ENCODE data around the gene CYP17A1. TPM values are rescaled to one million over a fixed set of nuclear protein-coding genes. Genes with fewer than 3 reads are reported as not detected.
"Not testable (repeated sequence)": the region's sequence is repeated elsewhere in the genome, so short reads cannot be mapped to it uniquely, and the experiment has no call there.

CYP17A1 gene
- total RNA-seq, 1 donor from 2014 or later = not detected

GRCh38 chr10:102824664-102825063, 12.5 kb downstream of the CYP17A1 start:
- TF ChIP-seq, protein P1, sequence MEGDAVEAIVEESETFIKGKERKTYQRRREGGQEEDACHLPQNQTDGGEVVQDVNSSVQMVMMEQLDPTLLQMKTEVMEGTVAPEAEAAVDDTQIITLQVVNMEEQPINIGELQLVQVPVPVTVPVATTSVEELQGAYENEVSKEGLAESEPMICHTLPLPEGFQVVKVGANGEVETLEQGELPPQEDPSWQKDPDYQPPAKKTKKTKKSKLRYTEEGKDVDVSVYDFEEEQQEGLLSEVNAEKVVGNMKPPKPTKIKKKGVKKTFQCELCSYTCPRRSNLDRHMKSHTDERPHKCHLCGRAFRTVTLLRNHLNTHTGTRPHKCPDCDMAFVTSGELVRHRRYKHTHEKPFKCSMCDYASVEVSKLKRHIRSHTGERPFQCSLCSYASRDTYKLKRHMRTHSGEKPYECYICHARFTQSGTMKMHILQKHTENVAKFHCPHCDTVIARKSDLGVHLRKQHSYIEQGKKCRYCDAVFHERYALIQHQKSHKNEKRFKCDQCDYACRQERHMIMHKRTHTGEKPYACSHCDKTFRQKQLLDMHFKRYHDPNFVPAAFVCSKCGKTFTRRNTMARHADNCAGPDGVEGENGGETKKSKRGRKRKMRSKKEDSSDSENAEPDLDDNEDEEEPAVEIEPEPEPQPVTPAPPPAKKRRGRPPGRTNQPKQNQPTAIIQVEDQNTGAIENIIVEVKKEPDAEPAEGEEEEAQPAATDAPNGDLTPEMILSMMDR (conservative IDR thresholded peaks at IDR 0.05; ENCODE audit: low read depth, low read length) = no peak
- no peak overlapping the region for H3K4me3 ChIP-seq (ENCODE audit: low read depth, low read length)
- no peak for DNase-seq (ENCODE audit: low read depth)

DNA sequence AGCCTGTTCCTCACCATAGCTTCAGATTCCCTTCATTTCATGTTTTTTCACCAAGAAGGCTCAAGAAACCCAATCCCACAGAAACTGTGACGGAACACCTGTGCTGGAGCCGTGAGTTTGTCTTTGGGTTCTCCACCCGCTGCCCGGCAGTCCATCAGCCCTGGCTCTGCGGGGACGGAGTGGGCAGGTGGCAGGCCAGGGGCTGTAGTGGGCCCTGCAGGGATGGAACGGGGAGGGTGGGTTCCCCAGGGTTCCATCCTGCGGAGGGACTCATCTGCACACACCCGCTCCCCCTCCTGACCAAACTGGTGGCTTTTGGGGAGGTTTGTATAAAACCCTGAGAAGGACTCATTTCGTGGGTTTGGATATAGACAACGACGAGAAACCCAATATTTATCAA, 15.0 kb downstream of the CYP17A1 start:
- TF ChIP-seq, protein P1 (conservative IDR thresholded peaks at IDR 0.05; ENCODE audit: low read depth, low read length) = no peak
- H3K4me3 ChIP-seq (ENCODE audit: low read depth, low read length) = no peak overlapping the region
- DNase-seq (ENCODE audit: low read depth) = no peak

DNA sequence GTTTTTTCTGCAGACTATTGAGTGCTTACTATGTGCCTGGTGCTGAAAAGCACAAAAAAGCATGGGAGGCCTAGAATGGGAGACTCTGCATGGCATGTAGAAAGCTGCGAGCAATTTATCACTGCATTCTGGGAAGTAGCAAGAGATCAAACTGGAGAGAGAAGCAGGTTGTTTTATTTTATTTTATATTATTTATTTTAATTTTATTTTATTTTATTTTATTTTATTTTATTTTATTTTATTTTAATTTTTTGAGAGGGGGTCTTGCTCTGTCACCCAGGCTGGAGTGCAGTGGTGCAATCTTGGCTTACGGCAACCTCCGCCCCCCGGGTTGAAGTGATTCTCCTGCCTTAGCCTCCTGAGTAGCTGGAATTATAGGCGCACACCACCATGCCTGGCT, 17.2 kb downstream of the CYP17A1 start:
- DNase-seq (ENCODE audit: low read depth); H3K4me3 ChIP-seq (ENCODE audit: low read depth, low read length): not testable (repeated sequence)

DNA sequence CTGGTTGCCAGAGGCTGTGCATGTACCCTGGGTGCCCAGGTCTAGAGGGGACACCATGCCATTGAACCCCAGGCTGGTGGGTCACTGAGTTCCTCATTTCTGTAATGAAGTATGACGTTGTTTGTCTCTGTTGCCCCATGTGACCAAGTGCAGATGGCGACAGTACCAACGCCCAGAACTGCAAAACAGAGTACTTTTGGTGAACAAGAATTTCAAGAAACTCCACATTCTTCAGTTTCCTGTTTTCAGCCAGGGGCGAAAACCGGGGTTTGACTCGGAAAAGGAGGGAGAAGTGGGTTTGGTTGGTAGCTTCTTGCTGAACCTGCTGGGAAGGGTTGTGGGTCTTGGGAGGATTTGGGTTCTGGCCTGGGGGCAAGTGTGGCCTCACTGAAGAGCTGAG, 18.2 kb downstream of the CYP17A1 start:
- TF ChIP-seq, protein P1 (conservative IDR thresholded peaks at IDR 0.05; ENCODE audit: low read depth, low read length) = no peak
- no peak for DNase-seq (ENCODE audit: low read depth)
- no peak overlapping the region for H3K4me3 ChIP-seq (ENCODE audit: low read depth, low read length)

DNA sequence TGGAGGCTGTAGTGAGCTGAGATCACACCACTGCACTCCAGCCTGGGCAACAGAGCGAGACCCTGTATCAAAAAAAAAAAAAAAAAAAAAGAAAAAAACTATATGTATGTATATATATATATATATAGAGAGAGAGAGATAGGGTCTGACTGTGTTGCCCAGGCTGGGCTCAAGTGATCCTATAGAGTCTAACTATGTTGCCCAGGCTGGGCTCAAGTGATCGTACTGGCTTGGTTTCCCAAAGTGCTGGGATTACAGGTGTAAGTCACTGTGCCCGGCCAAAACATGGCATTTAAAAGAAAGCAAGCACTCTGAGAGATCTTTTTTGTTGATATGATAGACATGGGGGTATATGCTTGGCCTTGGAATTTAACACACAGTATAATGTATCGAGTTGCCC, 20.0 kb downstream of the CYP17A1 start:
- H3K4me3 ChIP-seq (ENCODE audit: low read depth, low read length) = no peak overlapping the region
- TF ChIP-seq, protein P1 (conservative IDR thresholded peaks at IDR 0.05; ENCODE audit: low read depth, low read length) = no peak
- no peak for DNase-seq (ENCODE audit: low read depth)

- TF ChIP-seq, protein P1 (conservative IDR thresholded peaks at IDR 0.05; ENCODE audit: low read depth, low read length) = no peak
- no peak for DNase-seq (ENCODE audit: low read depth)
- no peak overlapping the region for H3K4me3 ChIP-seq (ENCODE audit: low read depth, low read length)
Observed at GRCh38 chr10:102815790-102816549, 21.2 kb downstream of the CYP17A1 start.

DNA sequence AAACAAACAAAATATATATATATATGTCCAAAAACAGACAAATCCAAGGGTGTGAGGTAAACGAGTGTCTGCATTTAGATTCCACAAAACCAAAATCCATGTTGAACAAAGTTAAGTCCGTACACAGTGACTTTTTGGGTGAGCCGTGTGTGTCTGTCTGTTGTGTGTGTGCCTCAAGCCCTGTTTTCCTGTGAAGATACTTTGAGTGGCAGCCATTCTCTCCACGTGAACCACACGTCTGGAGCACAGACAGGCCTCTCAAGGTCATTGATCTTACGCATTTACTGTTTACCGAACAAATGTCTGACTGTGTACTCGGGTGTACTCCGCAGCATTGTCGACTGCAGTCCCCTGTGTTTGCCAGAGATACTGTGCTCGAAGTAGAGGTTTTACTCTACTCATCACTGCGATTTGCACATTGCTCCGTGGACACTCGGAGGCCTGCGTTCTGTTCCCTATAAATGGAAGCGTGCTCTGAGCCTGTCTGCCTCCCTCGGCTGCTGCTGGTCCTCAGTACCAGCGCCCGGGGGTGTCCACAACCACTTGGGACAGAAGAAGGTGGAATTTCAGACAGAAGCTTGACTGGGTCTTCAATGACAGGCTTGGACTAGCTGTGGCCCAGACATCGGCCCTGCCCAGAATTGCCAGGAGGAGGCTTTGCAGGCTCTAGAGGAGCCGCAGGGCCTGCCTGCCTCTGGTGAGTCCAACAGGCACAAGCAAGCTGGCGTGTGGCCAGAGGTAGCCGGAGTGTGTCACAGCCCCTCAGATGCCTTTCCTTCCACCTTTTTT, 22.1 kb downstream of the CYP17A1 start:
- DNase-seq (ENCODE audit: low read depth) = no peak
- no peak overlapping the region for H3K4me3 ChIP-seq (ENCODE audit: low read depth, low read length)
- TF ChIP-seq, protein P1 (conservative IDR thresholded peaks at IDR 0.05; ENCODE audit: low read depth, low read length) = no peak

All from epithelial cell of proximal tubule (primary cell).